Stimulated activated naive CD8-positive, alpha-beta T cell treated with anti-CD3 and anti-CD28 coated beads, Interleukin-15, amount 100 ng/mL, for 72 hours (primary cell): Measurements from ENCODE around the gene EXOC7.
A peak's percentile ranks its signal among the peaks of the same experiment; 100 is the strongest.

Experiments
- ATAC-seq: fragments of 150-1000 bp; cut with Tn5 transposase; 2 replicates; pipeline ENCODE4 v1.10.0; 2021; ENCODE audit warnings: mild to moderate bottlenecking, moderate library complexity
- DNase-seq, 2 donors: peaks; one replicate each; pipeline ENCODE4 v3.0.0; 2021 to 2022
- H3K27ac Mint-ChIP-seq, 2 donors: one replicate each; pipeline ENCODE4 v1.8.0; 2022; ENCODE audit warnings: mild to moderate bottlenecking in 2 of 2, mixed read lengths in 2 of 2, moderate library complexity in 2 of 2
- H3K27me3 Mint-ChIP-seq: one replicate; pipeline ENCODE4 v1.8.0; 2022; ENCODE audit warnings: mixed read lengths
- H3K4me1 Mint-ChIP-seq: one replicate; pipeline ENCODE4 v1.8.0; 2022; ENCODE audit warnings: mild to moderate bottlenecking, mixed read lengths
- H3K4me3 Mint-ChIP-seq, 2 donors: one replicate each; pipeline ENCODE4 v1.8.0; 2022; ENCODE audit warnings: mild to moderate bottlenecking in 2 of 2, mixed read lengths in 2 of 2, moderate library complexity in 1 of 2
- H3K9me3 Mint-ChIP-seq, 2 donors: one replicate each; pipeline ENCODE4 v1.8.0; 2022; ENCODE audit warnings: mixed read lengths in 2 of 2

The EXOC7 gene

GRCh38 chr17:76141212-76142038 is 37.8 kb upstream of the EXOC7 start, which contains the start of gene FOXJ1:
Gene FOXJ1, minus strand, starts transcription at chr17:76141245. Its CDS starts 850 bp downstream, at chr17:76140395.
- Mint-ChIP-seq H3K9me3 (no peaks in the 10 kb centered on the region), H3K4me3 (peak within 1 kb of the TSS; percentile 80 to 82), H3K4me1 (peaks cover 95% of the 10 kb centered on the region), H3K27me3 (no peaks in the 10 kb centered on the region), H3K27ac (peak within 1 kb of the TSS; percentile 81 to 88)
- ATAC-seq (peak; percentile 77), DNase-seq (peak; percentile 91 to 92)

GRCh38 chr17:76140661-76141211 is 37.1 kb upstream of the EXOC7 start:
- H3K9me3 Mint-ChIP-seq = no peaks in the 10 kb centered on the region
- no peaks in the 10 kb centered on the region for H3K27me3 Mint-ChIP-seq
- ATAC-seq = peak; percentile 22
- H3K27ac Mint-ChIP-seq = peak overlapping the region; percentile 81 to 88
- no peak for DNase-seq
- H3K4me3 Mint-ChIP-seq = peak overlapping the region; percentile 80 to 82
- H3K4me1 Mint-ChIP-seq = peaks cover 95% of the 10 kb centered on the region

GRCh38 chr17:76139801-76140660 is 36.4 kb upstream of the EXOC7 start:
- H3K27me3 Mint-ChIP-seq = no peaks in the 10 kb centered on the region
- ATAC-seq (peak; percentile 60), DNase-seq (peak; percentile 71 to 76)
- H3K9me3 Mint-ChIP-seq = no peaks in the 10 kb centered on the region
- H3K4me1 Mint-ChIP-seq = peaks cover 95% of the 10 kb centered on the region
- peak overlapping the region; percentile 80 to 82 for H3K4me3 Mint-ChIP-seq
- peak overlapping the region; percentile 51 to 81 for H3K27ac Mint-ChIP-seq

- no peaks in the 10 kb centered on the region for H3K27me3 Mint-ChIP-seq
- ATAC-seq = no peak
- H3K4me1 Mint-ChIP-seq = peaks cover 95% of the 10 kb centered on the region
- peak overlapping the region; percentile 59 to 74 for H3K4me3 Mint-ChIP-seq
- DNase-seq = no peak
- H3K9me3 Mint-ChIP-seq = no peaks in the 10 kb centered on the region
- peak overlapping the region in 1 of 2 donors; percentile 88 for H3K27ac Mint-ChIP-seq
Observed at GRCh38 chr17:76138896-76139752, 35.5 kb upstream of the EXOC7 start.

GRCh38 chr17:76138234-76138895 is 34.8 kb upstream of the EXOC7 start:
- ATAC-seq (no peak), DNase-seq (no peak)
- Mint-ChIP-seq H3K4me3 (peak overlapping the region in 1 of 2 donors; percentile 74), H3K27me3 (no peaks in the 10 kb centered on the region), H3K4me1 (peaks cover 95% of the 10 kb centered on the region), H3K9me3 (no peaks in the 10 kb centered on the region), H3K27ac (peak overlapping the region in 1 of 2 donors; percentile 88)

- no peak for DNase-seq
- no peak for ATAC-seq
- H3K27me3 Mint-ChIP-seq = no peaks in the 10 kb centered on the region
- H3K4me3 Mint-ChIP-seq = peak overlapping the region in 1 of 2 donors; percentile 6
- H3K9me3 Mint-ChIP-seq = no peaks in the 10 kb centered on the region
- peaks cover 89% of the 10 kb centered on the region for H3K4me1 Mint-ChIP-seq
- no peak overlapping the region for H3K27ac Mint-ChIP-seq
Observed at GRCh38 chr17:76137351-76138233, 34.0 kb upstream of the EXOC7 start.

- peaks cover 83% of the 10 kb centered on the region for H3K4me1 Mint-ChIP-seq
- no peak for DNase-seq
- H3K27me3 Mint-ChIP-seq = no peaks in the 10 kb centered on the region
- no peak overlapping the region for H3K4me3 Mint-ChIP-seq
- H3K27ac Mint-ChIP-seq = peak overlapping the region; percentile 29 to 33
- ATAC-seq = no peak
- no peaks in the 10 kb centered on the region for H3K9me3 Mint-ChIP-seq
Observed at GRCh38 chr17:76137001-76137350, 33.4 kb upstream of the EXOC7 start.

GRCh38 chr17:76136276-76137000 is 32.9 kb upstream of the EXOC7 start:
- no peaks in the 10 kb centered on the region for H3K27me3 Mint-ChIP-seq
- H3K9me3 Mint-ChIP-seq = no peaks in the 10 kb centered on the region
- peaks cover 78% of the 10 kb centered on the region for H3K4me1 Mint-ChIP-seq
- ATAC-seq (no peak), DNase-seq (no peak)
- H3K4me3 Mint-ChIP-seq = peak overlapping the region in 1 of 2 donors; percentile 52
- peak overlapping the region; percentile 29 to 33 for H3K27ac Mint-ChIP-seq

GRCh38 chr17:76135810-76136188 is 32.2 kb upstream of the EXOC7 start:
- Mint-ChIP-seq H3K9me3 (no peaks in the 10 kb centered on the region), H3K27ac (peak overlapping the region in 1 of 2 donors; percentile 63), H3K4me1 (peaks cover 71% of the 10 kb centered on the region), H3K4me3 (peak overlapping the region in 1 of 2 donors; percentile 52), H3K27me3 (no peaks in the 10 kb centered on the region)
- ATAC-seq (no peak), DNase-seq (no peak)

GRCh38 chr17:76134911-76135809 is 31.6 kb upstream of the EXOC7 start:
- H3K27ac Mint-ChIP-seq = peak overlapping the region; percentile 83 to 94
- H3K4me1 Mint-ChIP-seq = peaks cover 65% of the 10 kb centered on the region
- H3K27me3 Mint-ChIP-seq = no peaks in the 10 kb centered on the region
- peak; percentile 29 for ATAC-seq
- H3K4me3 Mint-ChIP-seq = peak overlapping the region; percentile 59 to 71
- no peaks in the 10 kb centered on the region for H3K9me3 Mint-ChIP-seq
- DNase-seq = peak in 1 of 2 donors; percentile 26

- H3K4me3 Mint-ChIP-seq = no peak overlapping the region
- no peak for ATAC-seq
- H3K27me3 Mint-ChIP-seq = no peaks in the 10 kb centered on the region
- DNase-seq = no peak
- no peaks in the 10 kb centered on the region for H3K9me3 Mint-ChIP-seq
- H3K4me1 Mint-ChIP-seq = peaks cover 44% of the 10 kb centered on the region
- H3K27ac Mint-ChIP-seq = peak overlapping the region in 1 of 2 donors; percentile 83
Observed at GRCh38 chr17:76132574-76133338, 29.2 kb upstream of the EXOC7 start.
